ENCODE results near the gene MTIF2. TPM values are rescaled to one million over a fixed set of nuclear protein-coding genes. Genes with fewer than 3 reads are reported as not detected.

The MTIF2 gene
- total RNA-seq, 1 experiment from 2014 or later: 43.9 TPM

- ChIA-PET POLR2A (no interaction called here), CTCF (no interaction called here)
- DNase-seq (ENCODE audit: low spot score): no peak
- Mint-ChIP-seq H3K36me3 (peaks cover 42% of the 10 kb centered on the region), H3K27me3 (ENCODE audit: low read depth) (no peaks in the 10 kb centered on the region), H3K4me1 (no peaks in the 10 kb centered on the region), H3K9me3 (no peaks in the 10 kb centered on the region), H3K27ac (no peak overlapping the region), H3K4me3 (no peak overlapping the region)
- no peak for ATAC-seq
- TF ChIP-seq STAT6 (CRISPR knock-in tag; conservative IDR thresholded peaks at IDR 0.05; ENCODE audit: low read depth): no peak
- no peak for TF ChIP-seq SP1 (CRISPR knock-in tag; conservative IDR thresholded peaks at IDR 0.05)
- no peak for TF ChIP-seq MLX (CRISPR knock-in tag; IDR thresholded peaks at IDR 0.05)
- TF ChIP-seq CBFB (CRISPR knock-in tag; IDR thresholded peaks at IDR 0.05; ENCODE audit: low read depth): no peak
- no peak for TF ChIP-seq ZNF532 (CRISPR knock-in tag; IDR thresholded peaks at IDR 0.05; ENCODE audit: borderline replicate concordance)
- no peak for TF ChIP-seq MXD4 (CRISPR knock-in tag; IDR thresholded peaks at IDR 0.05; ENCODE audit: borderline replicate concordance)
- TF ChIP-seq ZBTB43 (CRISPR knock-in tag; IDR thresholded peaks at IDR 0.05): no peak
- TF ChIP-seq SOX15 (CRISPR knock-in tag; IDR thresholded peaks at IDR 0.05): no peak
These were observed 22.0 kb downstream of the MTIF2 start for GRCh38 chr2:55247025-55247424.

- Mint-ChIP-seq H3K4me3 (no peak overlapping the region), H3K36me3 (peaks cover 36% of the 10 kb centered on the region), H3K27me3 (ENCODE audit: low read depth) (no peaks in the 10 kb centered on the region), H3K4me1 (no peaks in the 10 kb centered on the region), H3K27ac (no peak overlapping the region), H3K9me3 (no peaks in the 10 kb centered on the region)
- ChIA-PET CTCF (no interaction called here), POLR2A (interaction anchor here (0.6 kb wide), 1 partner anchor 105 kb away, joined by 3 read pairs; no protein-coding TSS in a partner anchor)
- DNase-seq (ENCODE audit: low spot score) (no peak), ATAC-seq (no peak)
- no peak for TF ChIP-seq ZMAT4 (CRISPR knock-in tag; IDR thresholded peaks at IDR 0.05)
- TF ChIP-seq TEAD1 (CRISPR knock-in tag; IDR thresholded peaks at IDR 0.05): no peak
- no peak for TF ChIP-seq ELF4 (CRISPR knock-in tag; IDR thresholded peaks at IDR 0.05; ENCODE audit: low read depth)
- TF ChIP-seq AFF4 (CRISPR knock-in tag; IDR thresholded peaks at IDR 0.05; ENCODE audit: borderline replicate concordance): no peak
- no peak for TF ChIP-seq IRF1 (CRISPR knock-in tag; IDR thresholded peaks at IDR 0.05)
- TF ChIP-seq IRF2 (CRISPR knock-in tag; IDR thresholded peaks at IDR 0.05; ENCODE audit: borderline replicate concordance, low read depth): no peak
- no peak for TF ChIP-seq HMGA2 (CRISPR knock-in tag; IDR thresholded peaks at IDR 0.05)
- no peak for TF ChIP-seq ATF3 (CRISPR knock-in tag; conservative IDR thresholded peaks at IDR 0.05)
- no peak for TF ChIP-seq FOXK1 (CRISPR knock-in tag; IDR thresholded peaks at IDR 0.05)
- no peak for TF ChIP-seq CTCF (IDR thresholded peaks at IDR 0.05)
- TF ChIP-seq NR1H2 (CRISPR knock-in tag; IDR thresholded peaks at IDR 0.05): no peak
These were observed 23.6 kb downstream of the MTIF2 start for GRCh38 chr2:55245411-55245810.

Measured in WTC11 (cell line).